Heart left ventricle (tissue), 13 donors: ENCODE data around the gene ZNF76.

Experiments
- CTCF ChIP-seq, 12 donors: fragments of 200-600 bp; sonication (generic) in 4 of 12; IDR thresholded peaks; one replicate each; pipeline versions ENCODE4 v1.5.0 to v1.8.0; 2018 to 2022; ENCODE audit warnings: antibody characterized with exemption in 12 of 12, mild to moderate bottlenecking in 5 of 12
- POLR2A ChIP-seq, 2 donors: fragments of 450-650 bp; IDR thresholded peaks; one replicate each; pipeline ENCODE4 v1.6.1; 2017; ENCODE audit warnings: antibody characterized with exemption in 2 of 2, mild to moderate bottlenecking in 2 of 2, moderate library complexity in 2 of 2
- donor health status: ischemic (EF 13 %, LVEDD 7.1; RV severe dilation, severe dysfunction).
- donor health status: DM: no; HTN: yes; CAD: no.
- donor health status: DM: no; HTN: no; CAD: no.
- donor health status: ischemic (EF 25% LVEDD 6.9; RV normal size, moderate dysfunction).
- donor health status: ischemic (EF 25% LVEDD 5.7; RV mildly dilated, moderate dysfunction).
- donor health status: ischemic (EF 35%, LVEDD 5.7; RV mildly dilated, moderate dysfunction).
- donor health status: nonischemic (EF 11% LVEDD 7.7; RV severe dilation, severe dysfunction).
- donor health status: DM: yes; HTN: yes; CAD: no.
- donor health status: PGD.
- donor health status: ischemic (EF 29% LVEDD 5.4; RV normal size, mild dysfunction).
- donor health status: nonischemic (EF 23%, LVEDD 6.1; RV moderate dilation, normal function).

GRCh38 chr6:35292494-35292893 is 33.0 kb downstream of the ZNF76 start:
- TF ChIP-seq CTCF (IDR thresholded peaks at IDR 0.05) (no peak), POLR2A (IDR thresholded peaks at IDR 0.05) (no peak)
